ENCODE measurements around the gene PERP. TPM values are rescaled to one million over a fixed set of nuclear protein-coding genes. Genes with fewer than 3 reads are reported as not detected.

PERP gene
- total RNA-seq, 1 experiment from 2014 or later, result 348 TPM

DNA sequence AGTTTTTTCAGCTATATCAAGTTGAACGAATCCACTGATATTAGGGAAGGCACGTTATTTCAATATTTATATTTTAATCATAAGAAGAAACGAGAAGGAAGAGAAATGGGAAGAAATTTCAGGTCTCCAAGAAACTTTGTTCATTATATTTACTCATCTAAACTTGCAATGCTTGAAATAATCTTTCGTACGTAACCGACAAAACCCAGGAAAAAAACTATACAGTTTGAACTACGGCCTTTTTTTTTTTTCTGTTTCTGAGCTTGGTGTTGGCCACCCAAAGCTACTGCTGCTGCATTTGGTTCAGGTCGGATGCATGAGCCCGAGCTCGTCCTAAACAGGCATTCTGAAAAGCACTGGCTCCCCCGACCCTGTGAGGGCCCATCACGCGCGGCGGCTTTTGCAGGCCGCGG, 548 bp downstream of the PERP start:
- H3K36me3 ChIP-seq (ENCODE audit: control insufficient read depth, insufficient read depth, low read length), result peaks cover 12% of the 10 kb centered on the region
- ChIA-PET CTCF (no interaction called here), POLR2A (interaction anchor here (0.7 to 1.0 kb wide), 4 partner anchors 18 to 90 kb away, joined by 3 to 12 read pairs (median 4); no protein-coding TSS in a partner anchor)
- intact Hi-C loops (cut with micrococcal nuclease; ENCODE audit: unreplicated experiment) (loop anchor here (2.0 to 5.0 kb wide), 3 partner anchors 18 to 399 kb away; partner anchors contain the start of gene TNFAIP3), in situ Hi-C loops (cut with HindIII; ENCODE audit: low pct_unique_long_range_greater_than_20kb, low sequenced_read_pairs) (no loop called here)
- no peak for DNase-seq (ENCODE audit: low read depth, low spot score)
- H3K4me3 ChIP-seq (ENCODE audit: low read depth in 2 of 2, low read length in 2 of 2), result peak overlapping the region; percentile 87 to 90
- peak overlapping the region; percentile 98 for H3K27ac ChIP-seq (ENCODE audit: low read length)
- TF ChIP-seq, protein P1, sequence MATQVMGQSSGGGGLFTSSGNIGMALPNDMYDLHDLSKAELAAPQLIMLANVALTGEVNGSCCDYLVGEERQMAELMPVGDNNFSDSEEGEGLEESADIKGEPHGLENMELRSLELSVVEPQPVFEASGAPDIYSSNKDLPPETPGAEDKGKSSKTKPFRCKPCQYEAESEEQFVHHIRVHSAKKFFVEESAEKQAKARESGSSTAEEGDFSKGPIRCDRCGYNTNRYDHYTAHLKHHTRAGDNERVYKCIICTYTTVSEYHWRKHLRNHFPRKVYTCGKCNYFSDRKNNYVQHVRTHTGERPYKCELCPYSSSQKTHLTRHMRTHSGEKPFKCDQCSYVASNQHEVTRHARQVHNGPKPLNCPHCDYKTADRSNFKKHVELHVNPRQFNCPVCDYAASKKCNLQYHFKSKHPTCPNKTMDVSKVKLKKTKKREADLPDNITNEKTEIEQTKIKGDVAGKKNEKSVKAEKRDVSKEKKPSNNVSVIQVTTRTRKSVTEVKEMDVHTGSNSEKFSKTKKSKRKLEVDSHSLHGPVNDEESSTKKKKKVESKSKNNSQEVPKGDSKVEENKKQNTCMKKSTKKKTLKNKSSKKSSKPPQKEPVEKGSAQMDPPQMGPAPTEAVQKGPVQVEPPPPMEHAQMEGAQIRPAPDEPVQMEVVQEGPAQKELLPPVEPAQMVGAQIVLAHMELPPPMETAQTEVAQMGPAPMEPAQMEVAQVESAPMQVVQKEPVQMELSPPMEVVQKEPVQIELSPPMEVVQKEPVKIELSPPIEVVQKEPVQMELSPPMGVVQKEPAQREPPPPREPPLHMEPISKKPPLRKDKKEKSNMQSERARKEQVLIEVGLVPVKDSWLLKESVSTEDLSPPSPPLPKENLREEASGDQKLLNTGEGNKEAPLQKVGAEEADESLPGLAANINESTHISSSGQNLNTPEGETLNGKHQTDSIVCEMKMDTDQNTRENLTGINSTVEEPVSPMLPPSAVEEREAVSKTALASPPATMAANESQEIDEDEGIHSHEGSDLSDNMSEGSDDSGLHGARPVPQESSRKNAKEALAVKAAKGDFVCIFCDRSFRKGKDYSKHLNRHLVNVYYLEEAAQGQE (IDR thresholded peaks at IDR 0.05; ENCODE audit: insufficient read depth in 1 of 2, low read depth in 2 of 2, low read length in 1 of 2), result no peak
- no peak for TF ChIP-seq SIN3A (IDR thresholded peaks at IDR 0.05; ENCODE audit: borderline replicate concordance, insufficient read depth, low read depth, low read length)
- TF ChIP-seq, protein P2, sequence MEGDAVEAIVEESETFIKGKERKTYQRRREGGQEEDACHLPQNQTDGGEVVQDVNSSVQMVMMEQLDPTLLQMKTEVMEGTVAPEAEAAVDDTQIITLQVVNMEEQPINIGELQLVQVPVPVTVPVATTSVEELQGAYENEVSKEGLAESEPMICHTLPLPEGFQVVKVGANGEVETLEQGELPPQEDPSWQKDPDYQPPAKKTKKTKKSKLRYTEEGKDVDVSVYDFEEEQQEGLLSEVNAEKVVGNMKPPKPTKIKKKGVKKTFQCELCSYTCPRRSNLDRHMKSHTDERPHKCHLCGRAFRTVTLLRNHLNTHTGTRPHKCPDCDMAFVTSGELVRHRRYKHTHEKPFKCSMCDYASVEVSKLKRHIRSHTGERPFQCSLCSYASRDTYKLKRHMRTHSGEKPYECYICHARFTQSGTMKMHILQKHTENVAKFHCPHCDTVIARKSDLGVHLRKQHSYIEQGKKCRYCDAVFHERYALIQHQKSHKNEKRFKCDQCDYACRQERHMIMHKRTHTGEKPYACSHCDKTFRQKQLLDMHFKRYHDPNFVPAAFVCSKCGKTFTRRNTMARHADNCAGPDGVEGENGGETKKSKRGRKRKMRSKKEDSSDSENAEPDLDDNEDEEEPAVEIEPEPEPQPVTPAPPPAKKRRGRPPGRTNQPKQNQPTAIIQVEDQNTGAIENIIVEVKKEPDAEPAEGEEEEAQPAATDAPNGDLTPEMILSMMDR (IDR thresholded peaks at IDR 0.05), result no peak
- no peak for TF ChIP-seq POLR2AphosphoS5 (IDR thresholded peaks at IDR 0.05; ENCODE audit: low read depth, low read length)
- TF ChIP-seq TCF7L2 (IDR thresholded peaks at IDR 0.05; ENCODE audit: low read depth, low read length), result no peak
- H3K9me3 ChIP-seq (ENCODE audit: control insufficient read depth, insufficient read depth, low read depth, low read length), result no peaks in the 10 kb centered on the region
- H3K4me1 ChIP-seq (ENCODE audit: control insufficient read depth, insufficient read depth, low read length), result peaks cover 27% of the 10 kb centered on the region
- no peaks in the 10 kb centered on the region for H3K27me3 ChIP-seq (ENCODE audit: control insufficient read depth, insufficient read depth, low read length)
- no TSS peak for BruUV-seq (replicated peaks)
- no peak for ATAC-seq

DNA sequence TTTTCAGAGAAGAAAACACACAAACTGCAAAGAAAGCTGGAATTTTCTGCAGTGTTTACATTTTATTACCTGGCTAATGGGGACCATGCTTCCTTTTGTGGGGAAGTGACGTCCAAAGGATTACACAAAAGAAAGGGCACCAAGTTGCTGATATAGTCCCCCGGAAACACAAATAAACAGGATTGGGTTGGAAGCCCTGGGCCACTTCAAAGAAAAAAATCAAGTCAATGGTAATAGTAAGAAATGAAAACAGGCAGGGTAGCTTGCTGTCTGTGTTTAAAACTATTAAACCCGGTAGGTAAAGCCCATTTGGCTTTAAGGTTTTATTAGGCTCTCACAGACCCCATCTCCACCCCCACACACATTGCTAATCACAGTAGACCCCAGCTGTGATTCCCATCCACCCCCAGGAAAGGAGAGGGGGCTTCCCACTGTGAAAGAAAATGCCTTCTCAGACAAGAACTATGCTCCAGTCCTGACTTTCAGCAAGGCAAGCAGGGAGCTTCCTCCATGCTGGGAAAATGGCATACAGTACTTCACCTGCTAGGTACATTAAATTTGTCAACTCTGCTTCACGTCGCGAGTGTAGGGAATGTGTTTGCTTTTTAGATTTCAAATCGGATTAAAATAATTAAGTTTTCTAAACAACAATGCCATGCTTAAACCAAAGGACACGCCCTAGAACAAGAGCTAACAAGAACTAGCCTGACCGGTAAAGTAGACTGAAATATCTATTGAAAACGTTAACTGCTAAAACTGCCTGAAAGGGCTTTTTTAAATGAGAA, 1.1 kb downstream of the PERP start:
- TF ChIP-seq, protein P2 (IDR thresholded peaks at IDR 0.05), result no peak
- peak; percentile 59; the same call in 1 of the 2 replicates for TF ChIP-seq POLR2AphosphoS5 (IDR thresholded peaks at IDR 0.05; ENCODE audit: low read depth, low read length)
- no peak; the same call in 1 of the 2 replicates for TF ChIP-seq SIN3A (IDR thresholded peaks at IDR 0.05; ENCODE audit: borderline replicate concordance, insufficient read depth, low read depth, low read length)
- TF ChIP-seq, protein P1 (IDR thresholded peaks at IDR 0.05; ENCODE audit: insufficient read depth in 1 of 2, low read depth in 2 of 2, low read length in 1 of 2), result no peak
- peak; percentile 49; the same call in 1 of the 2 replicates for TF ChIP-seq TCF7L2 (IDR thresholded peaks at IDR 0.05; ENCODE audit: low read depth, low read length)
- intact Hi-C loops (cut with micrococcal nuclease; ENCODE audit: unreplicated experiment) (loop anchor here (2.0 to 5.0 kb wide), 3 partner anchors 17 to 399 kb away; partner anchors contain the start of gene TNFAIP3), in situ Hi-C loops (cut with HindIII; ENCODE audit: low pct_unique_long_range_greater_than_20kb, low sequenced_read_pairs) (no loop called here)
- peaks cover 27% of the 10 kb centered on the region for H3K4me1 ChIP-seq (ENCODE audit: control insufficient read depth, insufficient read depth, low read length)
- CTCF ChIA-PET, result interaction anchor here (1.7 kb wide), 1 partner anchor 103 kb away, joined by 3 read pairs; no protein-coding TSS in a partner anchor
- POLR2A ChIA-PET, result interaction anchor here (0.7 to 1.0 kb wide), 3 partner anchors 21 to 89 kb away, joined by 3 to 4 read pairs (median 4); no protein-coding TSS in a partner anchor
- DNase-seq (ENCODE audit: low read depth, low spot score) (no peak), ATAC-seq (no peak)
- H3K4me3 ChIP-seq (ENCODE audit: low read depth in 2 of 2, low read length in 2 of 2), result peak overlapping the region; percentile 87 to 90
- no peaks in the 10 kb centered on the region for H3K9me3 ChIP-seq (ENCODE audit: control insufficient read depth, insufficient read depth, low read depth, low read length)
- BruUV-seq (replicated peaks), result no TSS peak
- no peaks in the 10 kb centered on the region for H3K27me3 ChIP-seq (ENCODE audit: control insufficient read depth, insufficient read depth, low read length)
- H3K27ac ChIP-seq (ENCODE audit: low read length), result peak overlapping the region; percentile 98
- H3K36me3 ChIP-seq (ENCODE audit: control insufficient read depth, insufficient read depth, low read length), result peaks cover 12% of the 10 kb centered on the region
